ENCODE data around the gene ALMS1. TPM values are rescaled to one million over a fixed set of nuclear protein-coding genes. Genes with fewer than 3 reads are reported as not detected.
A peak's percentile ranks its signal among the peaks of the same experiment; 100 is the strongest.
"Not testable (repeated sequence)": the region's sequence is repeated elsewhere in the genome, so short reads cannot be mapped to it uniquely, and the experiment has no call there.

Gene ALMS1
- total RNA-seq (2021; fragmentation: NEBNext Ultra II Directional; extraction: Animal tissue kit (Norgen Biotek cat#: 25700)): 1 to 10 TPM; 7.3 to 9.8 (median 8.9) TPM
- long read RNA-seq: 0 reads

GRCh38 chr2:73385504-73386341 lies at the start of gene ALMS1:
Gene ALMS1 (plus strand): TSS chr2:73385836. CDS start chr2:73385869, 33 bp downstream.
- peak within 1 kb of the TSS; percentile 96 for H3K4me3 Mint-ChIP-seq
- peak; percentile 88 for DNase-seq
- peak within 1 kb of the TSS; percentile 87 for H3K27ac Mint-ChIP-seq
- H3K4me1 Mint-ChIP-seq (ENCODE audit: low read depth): peaks cover 28% of the 10 kb centered on the region
- TF ChIP-seq, protein P1, sequence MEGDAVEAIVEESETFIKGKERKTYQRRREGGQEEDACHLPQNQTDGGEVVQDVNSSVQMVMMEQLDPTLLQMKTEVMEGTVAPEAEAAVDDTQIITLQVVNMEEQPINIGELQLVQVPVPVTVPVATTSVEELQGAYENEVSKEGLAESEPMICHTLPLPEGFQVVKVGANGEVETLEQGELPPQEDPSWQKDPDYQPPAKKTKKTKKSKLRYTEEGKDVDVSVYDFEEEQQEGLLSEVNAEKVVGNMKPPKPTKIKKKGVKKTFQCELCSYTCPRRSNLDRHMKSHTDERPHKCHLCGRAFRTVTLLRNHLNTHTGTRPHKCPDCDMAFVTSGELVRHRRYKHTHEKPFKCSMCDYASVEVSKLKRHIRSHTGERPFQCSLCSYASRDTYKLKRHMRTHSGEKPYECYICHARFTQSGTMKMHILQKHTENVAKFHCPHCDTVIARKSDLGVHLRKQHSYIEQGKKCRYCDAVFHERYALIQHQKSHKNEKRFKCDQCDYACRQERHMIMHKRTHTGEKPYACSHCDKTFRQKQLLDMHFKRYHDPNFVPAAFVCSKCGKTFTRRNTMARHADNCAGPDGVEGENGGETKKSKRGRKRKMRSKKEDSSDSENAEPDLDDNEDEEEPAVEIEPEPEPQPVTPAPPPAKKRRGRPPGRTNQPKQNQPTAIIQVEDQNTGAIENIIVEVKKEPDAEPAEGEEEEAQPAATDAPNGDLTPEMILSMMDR (IDR thresholded peaks at IDR 0.05): peak; percentile 46; the same call in 1 of the 2 replicates
- no peaks in the 10 kb centered on the region for H3K36me3 Mint-ChIP-seq (ENCODE audit: low read depth)
- H3K9me3 Mint-ChIP-seq: no peaks in the 10 kb centered on the region
- H3K27me3 Mint-ChIP-seq (ENCODE audit: insufficient read depth): no peaks in the 10 kb centered on the region; the same call in 1 of the 2 replicates

DNA sequence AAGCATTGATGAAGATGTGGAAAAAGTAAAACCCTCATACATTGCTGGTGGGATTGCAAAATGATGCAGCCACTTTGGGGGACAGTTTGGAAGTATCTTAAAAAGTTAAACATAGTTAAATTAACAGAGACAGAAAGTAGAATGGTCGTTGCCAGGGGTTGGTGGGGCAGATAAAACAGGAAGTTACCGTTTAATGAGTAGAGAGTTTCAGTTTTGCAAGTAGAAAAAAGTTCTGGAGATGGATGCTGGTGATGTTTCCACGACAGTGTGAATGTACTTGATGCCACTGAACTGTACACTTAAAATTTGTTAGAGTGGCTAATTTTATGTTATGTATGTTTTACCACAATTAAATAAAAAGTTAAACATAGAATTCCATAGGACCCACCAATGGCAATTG lies 47.8 kb upstream of the ALMS1 start:
- TF ChIP-seq, protein P1 (IDR thresholded peaks at IDR 0.05): no peak
- no peak overlapping the region for H3K4me3 Mint-ChIP-seq
- H3K27ac Mint-ChIP-seq: no peak overlapping the region
- H3K4me1 Mint-ChIP-seq (ENCODE audit: low read depth): no peaks in the 10 kb centered on the region
- no peaks in the 10 kb centered on the region; the same call in 1 of the 2 replicates for H3K9me3 Mint-ChIP-seq
- no peaks in the 10 kb centered on the region for H3K36me3 Mint-ChIP-seq (ENCODE audit: low read depth)
- peaks cover 5% of the 10 kb centered on the region for H3K27me3 Mint-ChIP-seq (ENCODE audit: insufficient read depth)
- DNase-seq: no peak

- TF ChIP-seq, protein P1 (IDR thresholded peaks at IDR 0.05): no peak
- peaks cover 5% of the 10 kb centered on the region for H3K27me3 Mint-ChIP-seq (ENCODE audit: insufficient read depth)
- no peaks in the 10 kb centered on the region for H3K4me1 Mint-ChIP-seq (ENCODE audit: low read depth)
- H3K9me3 Mint-ChIP-seq: no peaks in the 10 kb centered on the region; the same call in 1 of the 2 replicates
- H3K4me3 Mint-ChIP-seq: no peak overlapping the region
- no peaks in the 10 kb centered on the region for H3K36me3 Mint-ChIP-seq (ENCODE audit: low read depth)
- DNase-seq: no peak
- no peak overlapping the region for H3K27ac Mint-ChIP-seq
Measured at GRCh38 chr2:73339201-73339600, 46.4 kb upstream of the ALMS1 start.

- H3K27me3 Mint-ChIP-seq (ENCODE audit: insufficient read depth): peaks cover 11% of the 10 kb centered on the region
- H3K9me3 Mint-ChIP-seq: no peaks in the 10 kb centered on the region
- H3K36me3 Mint-ChIP-seq (ENCODE audit: low read depth): no peaks in the 10 kb centered on the region
- no peak overlapping the region for H3K27ac Mint-ChIP-seq
- no peak for DNase-seq
- TF ChIP-seq, protein P1 (IDR thresholded peaks at IDR 0.05): no peak
- no peaks in the 10 kb centered on the region for H3K4me1 Mint-ChIP-seq (ENCODE audit: low read depth)
- no peak overlapping the region for H3K4me3 Mint-ChIP-seq
Measured at GRCh38 chr2:73341039-73341438, 44.6 kb upstream of the ALMS1 start.

- Mint-ChIP-seq H3K4me3 (no peak overlapping the region), H3K9me3 (no peaks in the 10 kb centered on the region), H3K27ac (no peak overlapping the region), H3K4me1 (ENCODE audit: low read depth) (no peaks in the 10 kb centered on the region), H3K36me3 (ENCODE audit: low read depth) (no peaks in the 10 kb centered on the region), H3K27me3 (ENCODE audit: insufficient read depth) (peaks cover 16% of the 10 kb centered on the region)
- DNase-seq: no peak
- TF ChIP-seq, protein P1 (IDR thresholded peaks at IDR 0.05): no peak
Measured at GRCh38 chr2:73343992-73344391, 41.6 kb upstream of the ALMS1 start.

GRCh38 chr2:73344747-73345146 lies 40.9 kb upstream of the ALMS1 start:
- H3K36me3 Mint-ChIP-seq (ENCODE audit: low read depth); H3K4me3 Mint-ChIP-seq; H3K4me1 Mint-ChIP-seq (ENCODE audit: low read depth); DNase-seq; H3K9me3 Mint-ChIP-seq; H3K27ac Mint-ChIP-seq: not testable (repeated sequence)
- peaks cover 17% of the 10 kb centered on the region for H3K27me3 Mint-ChIP-seq (ENCODE audit: insufficient read depth)
